HL-60 (cell line): ENCODE data around the gene MFAP1.

Experiments used
- GABPA ChIP-seq: IDR thresholded peaks from 2 replicates; pipeline ENCODE4 v1.6.1; 2012; ENCODE audit warnings: low read depth
- POLR2AphosphoS5 ChIP-seq: IDR thresholded peaks from 2 replicates; pipeline ENCODE4 v1.6.1; 2012; ENCODE audit warnings: low read depth
- SPI1 ChIP-seq: IDR thresholded peaks from 2 replicates; pipeline ENCODE4 v1.6.1; 2012; ENCODE audit warnings: low read depth, mild to moderate bottlenecking, borderline replicate concordance
- TF ChIP-seq, protein P1 (sequence below): IDR thresholded peaks from 2 replicates; pipeline ENCODE4 v1.6.1; 2012; ENCODE audit warnings: low read depth; ENCODE audit not compliant: insufficient replicate concordance
- TF ChIP-seq, protein P2 (sequence below): IDR thresholded peaks from one replicate; pipeline ENCODE4 v1.5.1; 2011; ENCODE audit warnings: low read length, control low read depth, inconsistent platforms; ENCODE audit not compliant: insufficient read depth

DNA sequence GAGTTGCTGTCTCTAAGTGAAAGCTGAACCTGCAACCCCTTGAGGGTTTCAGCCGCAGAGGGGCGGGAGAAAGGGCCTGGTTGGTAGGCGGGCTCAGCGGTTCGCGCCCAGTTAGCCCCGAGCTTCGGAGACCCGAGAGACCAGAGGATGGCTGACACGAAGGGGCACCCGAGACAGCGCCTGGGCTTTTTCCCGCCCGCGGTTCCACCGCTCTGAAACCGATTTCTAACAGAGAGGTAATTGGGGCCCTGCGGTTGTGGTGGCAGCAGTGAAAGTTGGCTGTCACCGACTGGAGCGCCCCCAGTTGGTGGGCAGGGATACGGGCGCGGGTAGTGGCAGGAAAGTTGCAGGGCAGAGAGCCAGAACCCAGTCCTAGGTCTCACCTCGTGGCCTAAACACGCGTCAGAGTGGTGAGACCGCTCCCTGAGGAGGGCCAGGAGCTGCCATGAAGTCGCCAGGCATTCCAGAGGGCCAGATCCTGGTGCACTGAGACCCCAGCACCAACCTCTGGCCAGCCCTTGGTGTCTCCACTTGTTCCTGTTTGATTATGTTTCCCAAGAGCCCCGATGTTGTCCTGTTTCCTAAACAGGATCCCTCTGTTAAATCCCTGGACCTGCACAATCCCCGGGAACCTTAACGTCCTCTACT lies 47.1 kb downstream of the MFAP1 start:
- TF ChIP-seq, protein P1, sequence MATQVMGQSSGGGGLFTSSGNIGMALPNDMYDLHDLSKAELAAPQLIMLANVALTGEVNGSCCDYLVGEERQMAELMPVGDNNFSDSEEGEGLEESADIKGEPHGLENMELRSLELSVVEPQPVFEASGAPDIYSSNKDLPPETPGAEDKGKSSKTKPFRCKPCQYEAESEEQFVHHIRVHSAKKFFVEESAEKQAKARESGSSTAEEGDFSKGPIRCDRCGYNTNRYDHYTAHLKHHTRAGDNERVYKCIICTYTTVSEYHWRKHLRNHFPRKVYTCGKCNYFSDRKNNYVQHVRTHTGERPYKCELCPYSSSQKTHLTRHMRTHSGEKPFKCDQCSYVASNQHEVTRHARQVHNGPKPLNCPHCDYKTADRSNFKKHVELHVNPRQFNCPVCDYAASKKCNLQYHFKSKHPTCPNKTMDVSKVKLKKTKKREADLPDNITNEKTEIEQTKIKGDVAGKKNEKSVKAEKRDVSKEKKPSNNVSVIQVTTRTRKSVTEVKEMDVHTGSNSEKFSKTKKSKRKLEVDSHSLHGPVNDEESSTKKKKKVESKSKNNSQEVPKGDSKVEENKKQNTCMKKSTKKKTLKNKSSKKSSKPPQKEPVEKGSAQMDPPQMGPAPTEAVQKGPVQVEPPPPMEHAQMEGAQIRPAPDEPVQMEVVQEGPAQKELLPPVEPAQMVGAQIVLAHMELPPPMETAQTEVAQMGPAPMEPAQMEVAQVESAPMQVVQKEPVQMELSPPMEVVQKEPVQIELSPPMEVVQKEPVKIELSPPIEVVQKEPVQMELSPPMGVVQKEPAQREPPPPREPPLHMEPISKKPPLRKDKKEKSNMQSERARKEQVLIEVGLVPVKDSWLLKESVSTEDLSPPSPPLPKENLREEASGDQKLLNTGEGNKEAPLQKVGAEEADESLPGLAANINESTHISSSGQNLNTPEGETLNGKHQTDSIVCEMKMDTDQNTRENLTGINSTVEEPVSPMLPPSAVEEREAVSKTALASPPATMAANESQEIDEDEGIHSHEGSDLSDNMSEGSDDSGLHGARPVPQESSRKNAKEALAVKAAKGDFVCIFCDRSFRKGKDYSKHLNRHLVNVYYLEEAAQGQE, result no peak
- TF ChIP-seq, protein P2, sequence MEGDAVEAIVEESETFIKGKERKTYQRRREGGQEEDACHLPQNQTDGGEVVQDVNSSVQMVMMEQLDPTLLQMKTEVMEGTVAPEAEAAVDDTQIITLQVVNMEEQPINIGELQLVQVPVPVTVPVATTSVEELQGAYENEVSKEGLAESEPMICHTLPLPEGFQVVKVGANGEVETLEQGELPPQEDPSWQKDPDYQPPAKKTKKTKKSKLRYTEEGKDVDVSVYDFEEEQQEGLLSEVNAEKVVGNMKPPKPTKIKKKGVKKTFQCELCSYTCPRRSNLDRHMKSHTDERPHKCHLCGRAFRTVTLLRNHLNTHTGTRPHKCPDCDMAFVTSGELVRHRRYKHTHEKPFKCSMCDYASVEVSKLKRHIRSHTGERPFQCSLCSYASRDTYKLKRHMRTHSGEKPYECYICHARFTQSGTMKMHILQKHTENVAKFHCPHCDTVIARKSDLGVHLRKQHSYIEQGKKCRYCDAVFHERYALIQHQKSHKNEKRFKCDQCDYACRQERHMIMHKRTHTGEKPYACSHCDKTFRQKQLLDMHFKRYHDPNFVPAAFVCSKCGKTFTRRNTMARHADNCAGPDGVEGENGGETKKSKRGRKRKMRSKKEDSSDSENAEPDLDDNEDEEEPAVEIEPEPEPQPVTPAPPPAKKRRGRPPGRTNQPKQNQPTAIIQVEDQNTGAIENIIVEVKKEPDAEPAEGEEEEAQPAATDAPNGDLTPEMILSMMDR, result peak; percentile 80
- no peak for TF ChIP-seq GABPA
- TF ChIP-seq SPI1, result no peak
- TF ChIP-seq POLR2AphosphoS5, result peak; percentile 82
